ENCODE results near the gene TNS3.

- TF ChIP-seq TAF1 (IDR thresholded peaks at IDR 0.05; ENCODE audit: borderline replicate concordance, low read depth, low read length), result no peak
- no peak for TF ChIP-seq PAX5 (IDR thresholded peaks at IDR 0.05; ENCODE audit: borderline replicate concordance, low read depth, low read length)
- TF ChIP-seq, protein P1, sequence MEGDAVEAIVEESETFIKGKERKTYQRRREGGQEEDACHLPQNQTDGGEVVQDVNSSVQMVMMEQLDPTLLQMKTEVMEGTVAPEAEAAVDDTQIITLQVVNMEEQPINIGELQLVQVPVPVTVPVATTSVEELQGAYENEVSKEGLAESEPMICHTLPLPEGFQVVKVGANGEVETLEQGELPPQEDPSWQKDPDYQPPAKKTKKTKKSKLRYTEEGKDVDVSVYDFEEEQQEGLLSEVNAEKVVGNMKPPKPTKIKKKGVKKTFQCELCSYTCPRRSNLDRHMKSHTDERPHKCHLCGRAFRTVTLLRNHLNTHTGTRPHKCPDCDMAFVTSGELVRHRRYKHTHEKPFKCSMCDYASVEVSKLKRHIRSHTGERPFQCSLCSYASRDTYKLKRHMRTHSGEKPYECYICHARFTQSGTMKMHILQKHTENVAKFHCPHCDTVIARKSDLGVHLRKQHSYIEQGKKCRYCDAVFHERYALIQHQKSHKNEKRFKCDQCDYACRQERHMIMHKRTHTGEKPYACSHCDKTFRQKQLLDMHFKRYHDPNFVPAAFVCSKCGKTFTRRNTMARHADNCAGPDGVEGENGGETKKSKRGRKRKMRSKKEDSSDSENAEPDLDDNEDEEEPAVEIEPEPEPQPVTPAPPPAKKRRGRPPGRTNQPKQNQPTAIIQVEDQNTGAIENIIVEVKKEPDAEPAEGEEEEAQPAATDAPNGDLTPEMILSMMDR (IDR thresholded peaks at IDR 0.05 in 2 of 3, conservative IDR thresholded peaks at IDR 0.05 in 1 of 3; ENCODE audit: control insufficient read depth in 2 of 3, extremely low read depth in 1 of 3, insufficient read depth in 1 of 3, low read depth in 3 of 3, low read length in 3 of 3), result no peak
- TF ChIP-seq USF2 (IDR thresholded peaks at IDR 0.05; ENCODE audit: borderline replicate concordance, low read depth, low read length), result no peak
- TF ChIP-seq ZNF24 (IDR thresholded peaks at IDR 0.05), result no peak
- TF ChIP-seq YBX1 (IDR thresholded peaks at IDR 0.05), result no peak
- TF ChIP-seq, protein P2, sequence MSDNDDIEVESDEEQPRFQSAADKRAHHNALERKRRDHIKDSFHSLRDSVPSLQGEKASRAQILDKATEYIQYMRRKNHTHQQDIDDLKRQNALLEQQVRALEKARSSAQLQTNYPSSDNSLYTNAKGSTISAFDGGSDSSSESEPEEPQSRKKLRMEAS (IDR thresholded peaks at IDR 0.05; ENCODE audit: low read depth, low read length), result no peak
- no peak for TF ChIP-seq ELK1 (IDR thresholded peaks at IDR 0.05; ENCODE audit: low read depth, low read length)
- TF ChIP-seq ASH2L (IDR thresholded peaks at IDR 0.05; ENCODE audit: borderline replicate concordance, low read depth), result no peak
- TF ChIP-seq PRDM15 (CRISPR knock-in tag; IDR thresholded peaks at IDR 0.05), result no peak
- TF ChIP-seq RAD51 (IDR thresholded peaks at IDR 0.05), result no peak
- no peak for TF ChIP-seq EP300 (IDR thresholded peaks at IDR 0.05; ENCODE audit: borderline replicate concordance in 1 of 2, control insufficient read depth in 1 of 2, low read depth in 2 of 2, low read length in 2 of 2)
These were observed 121.5 kb downstream of the TNS3 start for GRCh38 chr7:47460251-47460989.

Measured in GM12878 (cell line).